ENCODE results near the gene KRTAP12-1.

DNA sequence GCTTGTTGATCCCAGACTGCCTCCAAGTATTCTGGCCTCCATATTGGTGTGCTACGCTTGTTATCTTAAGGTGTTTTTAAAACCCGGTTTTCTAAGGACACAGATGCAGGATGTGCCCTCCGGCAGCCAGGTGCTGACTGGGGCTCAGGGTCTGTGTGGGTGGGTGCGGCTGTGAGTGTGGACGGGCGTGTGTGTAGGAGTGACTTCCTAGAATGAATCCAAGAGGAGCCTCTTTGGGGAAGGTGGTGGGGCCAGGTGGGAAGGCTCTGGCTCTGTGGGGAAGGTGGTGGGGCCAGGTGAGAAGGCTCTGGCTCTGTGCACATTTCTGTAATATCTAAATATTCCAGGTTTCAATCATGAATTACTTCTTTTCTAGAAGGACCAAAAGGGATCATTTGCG, 42.2 kb upstream of the KRTAP12-1 start:
- TF ChIP-seq POLR2A (IDR thresholded peaks at IDR 0.05; ENCODE audit: extremely low read depth, insufficient read length), result no peak
- TF ChIP-seq, protein P1, sequence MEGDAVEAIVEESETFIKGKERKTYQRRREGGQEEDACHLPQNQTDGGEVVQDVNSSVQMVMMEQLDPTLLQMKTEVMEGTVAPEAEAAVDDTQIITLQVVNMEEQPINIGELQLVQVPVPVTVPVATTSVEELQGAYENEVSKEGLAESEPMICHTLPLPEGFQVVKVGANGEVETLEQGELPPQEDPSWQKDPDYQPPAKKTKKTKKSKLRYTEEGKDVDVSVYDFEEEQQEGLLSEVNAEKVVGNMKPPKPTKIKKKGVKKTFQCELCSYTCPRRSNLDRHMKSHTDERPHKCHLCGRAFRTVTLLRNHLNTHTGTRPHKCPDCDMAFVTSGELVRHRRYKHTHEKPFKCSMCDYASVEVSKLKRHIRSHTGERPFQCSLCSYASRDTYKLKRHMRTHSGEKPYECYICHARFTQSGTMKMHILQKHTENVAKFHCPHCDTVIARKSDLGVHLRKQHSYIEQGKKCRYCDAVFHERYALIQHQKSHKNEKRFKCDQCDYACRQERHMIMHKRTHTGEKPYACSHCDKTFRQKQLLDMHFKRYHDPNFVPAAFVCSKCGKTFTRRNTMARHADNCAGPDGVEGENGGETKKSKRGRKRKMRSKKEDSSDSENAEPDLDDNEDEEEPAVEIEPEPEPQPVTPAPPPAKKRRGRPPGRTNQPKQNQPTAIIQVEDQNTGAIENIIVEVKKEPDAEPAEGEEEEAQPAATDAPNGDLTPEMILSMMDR (IDR thresholded peaks at IDR 0.05; ENCODE audit: low read depth, low read length), result no peak
- TF ChIP-seq, protein P2, sequence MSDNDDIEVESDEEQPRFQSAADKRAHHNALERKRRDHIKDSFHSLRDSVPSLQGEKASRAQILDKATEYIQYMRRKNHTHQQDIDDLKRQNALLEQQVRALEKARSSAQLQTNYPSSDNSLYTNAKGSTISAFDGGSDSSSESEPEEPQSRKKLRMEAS (IDR thresholded peaks at IDR 0.05; ENCODE audit: low read depth, low read length), result no peak
- no peak for TF ChIP-seq MYC (IDR thresholded peaks at IDR 0.05; ENCODE audit: low read depth, low read length)
